ENCODE measurements around the gene SLC35F1.
"Not testable (repeated sequence)": the region's sequence is repeated elsewhere in the genome, so short reads cannot be mapped to it uniquely, and the experiment has no call there.

Gene SLC35F1

GRCh38 chr6:118017301-118017848 lies 110.3 kb downstream of the SLC35F1 start:
- TF ChIP-seq PAX5 (IDR thresholded peaks at IDR 0.05; ENCODE audit: insufficient read depth, low read length, severe bottlenecking) (no peak), POU2F2 (IDR thresholded peaks at IDR 0.05; ENCODE audit: low read depth, low read length) (no peak), SPI1 (IDR thresholded peaks at IDR 0.05; ENCODE audit: low read depth, low read length) (no peak), POLR2AphosphoS5 (IDR thresholded peaks at IDR 0.05; ENCODE audit: low read depth, low read length) (no peak), POLR2A (IDR thresholded peaks at IDR 0.05; ENCODE audit: low read depth, low read length) (no peak), TAF1 (IDR thresholded peaks at IDR 0.05; ENCODE audit: low read depth, low read length) (no peak)
- DNase-seq (ENCODE audit: insufficient read length, low spot score) = no peak
- no peak for FAIRE-seq

GRCh38 chr6:118023771-118024170 lies 116.7 kb downstream of the SLC35F1 start:
- FAIRE-seq = no peak
- DNase-seq (ENCODE audit: insufficient read length, low spot score) = no peak

GRCh38 chr6:118029967-118030366 lies 122.9 kb downstream of the SLC35F1 start:
- TF ChIP-seq PAX5 (IDR thresholded peaks at IDR 0.05; ENCODE audit: insufficient read depth, low read length, severe bottlenecking) (no peak), POU2F2 (IDR thresholded peaks at IDR 0.05; ENCODE audit: low read depth, low read length) (no peak), POLR2A (IDR thresholded peaks at IDR 0.05; ENCODE audit: low read depth, low read length) (no peak), POLR2AphosphoS5 (IDR thresholded peaks at IDR 0.05; ENCODE audit: low read depth, low read length) (no peak), SPI1 (IDR thresholded peaks at IDR 0.05; ENCODE audit: low read depth, low read length) (no peak), TAF1 (IDR thresholded peaks at IDR 0.05; ENCODE audit: low read depth, low read length) (no peak)
- FAIRE-seq (no peak), DNase-seq (ENCODE audit: insufficient read length, low spot score) (no peak)

More at GRCh38 chr6:118023771-118024170, 116.7 kb downstream of the SLC35F1 start:
- TF ChIP-seq PAX5 (IDR thresholded peaks at IDR 0.05; ENCODE audit: insufficient read depth, low read length, severe bottlenecking) (no peak), SPI1 (IDR thresholded peaks at IDR 0.05; ENCODE audit: low read depth, low read length) (no peak), POU2F2 (IDR thresholded peaks at IDR 0.05; ENCODE audit: low read depth, low read length) (no peak), POLR2A (IDR thresholded peaks at IDR 0.05; ENCODE audit: low read depth, low read length) (no peak), POLR2AphosphoS5 (IDR thresholded peaks at IDR 0.05; ENCODE audit: low read depth, low read length) (no peak), TAF1 (IDR thresholded peaks at IDR 0.05; ENCODE audit: low read depth, low read length) (no peak)

GRCh38 chr6:118037479-118037878 lies 130.4 kb downstream of the SLC35F1 start:
- not testable (repeated sequence) for DNase-seq (ENCODE audit: insufficient read length, low spot score); FAIRE-seq

GRCh38 chr6:118042855-118043254 lies 135.8 kb downstream of the SLC35F1 start:
- FAIRE-seq (no peak), DNase-seq (ENCODE audit: insufficient read length, low spot score) (no peak)
- no peak for TF ChIP-seq POLR2AphosphoS5 (IDR thresholded peaks at IDR 0.05; ENCODE audit: low read depth, low read length)
- TF ChIP-seq PAX5 (IDR thresholded peaks at IDR 0.05; ENCODE audit: insufficient read depth, low read length, severe bottlenecking) = no peak
- TF ChIP-seq SPI1 (IDR thresholded peaks at IDR 0.05; ENCODE audit: low read depth, low read length) = no peak
- TF ChIP-seq TAF1 (IDR thresholded peaks at IDR 0.05; ENCODE audit: low read depth, low read length) = no peak
- no peak for TF ChIP-seq POLR2A (IDR thresholded peaks at IDR 0.05; ENCODE audit: low read depth, low read length)
- no peak for TF ChIP-seq POU2F2 (IDR thresholded peaks at IDR 0.05; ENCODE audit: low read depth, low read length)

- no peak for DNase-seq (ENCODE audit: insufficient read length, low spot score)
- no peak for TF ChIP-seq POLR2A (IDR thresholded peaks at IDR 0.05; ENCODE audit: low read depth, low read length)
- TF ChIP-seq TAF1 (IDR thresholded peaks at IDR 0.05; ENCODE audit: low read depth, low read length) = no peak
- no peak for TF ChIP-seq PAX5 (IDR thresholded peaks at IDR 0.05; ENCODE audit: insufficient read depth, low read length, severe bottlenecking)
- TF ChIP-seq POLR2AphosphoS5 (IDR thresholded peaks at IDR 0.05; ENCODE audit: low read depth, low read length) = no peak
- no peak for TF ChIP-seq SPI1 (IDR thresholded peaks at IDR 0.05; ENCODE audit: low read depth, low read length)
- no peak for TF ChIP-seq POU2F2 (IDR thresholded peaks at IDR 0.05; ENCODE audit: low read depth, low read length)
- FAIRE-seq = no peak
Measured at GRCh38 chr6:118044275-118044674, 137.2 kb downstream of the SLC35F1 start.

- no peak for TF ChIP-seq SPI1 (IDR thresholded peaks at IDR 0.05; ENCODE audit: low read depth, low read length)
- no peak for FAIRE-seq
- DNase-seq (ENCODE audit: insufficient read length, low spot score) = no peak
Measured at GRCh38 chr6:118054082-118054481, 147.0 kb downstream of the SLC35F1 start.

GRCh38 chr6:118061666-118062065 lies 154.6 kb downstream of the SLC35F1 start:
- TF ChIP-seq PAX5 (IDR thresholded peaks at IDR 0.05; ENCODE audit: insufficient read depth, low read length, severe bottlenecking) = no peak
- no peak for TF ChIP-seq POLR2AphosphoS5 (IDR thresholded peaks at IDR 0.05; ENCODE audit: low read depth, low read length)
- no peak for TF ChIP-seq SPI1 (IDR thresholded peaks at IDR 0.05; ENCODE audit: low read depth, low read length)
- TF ChIP-seq POLR2A (IDR thresholded peaks at IDR 0.05; ENCODE audit: low read depth, low read length) = no peak
- TF ChIP-seq POU2F2 (IDR thresholded peaks at IDR 0.05; ENCODE audit: low read depth, low read length) = no peak
- TF ChIP-seq TAF1 (IDR thresholded peaks at IDR 0.05; ENCODE audit: low read depth, low read length) = no peak
- FAIRE-seq (no peak), DNase-seq (ENCODE audit: insufficient read length, low spot score) (no peak)

- TF ChIP-seq POLR2A (IDR thresholded peaks at IDR 0.05; ENCODE audit: low read depth, low read length) (no peak), POLR2AphosphoS5 (IDR thresholded peaks at IDR 0.05; ENCODE audit: low read depth, low read length) (no peak), SPI1 (IDR thresholded peaks at IDR 0.05; ENCODE audit: low read depth, low read length) (no peak), PAX5 (IDR thresholded peaks at IDR 0.05; ENCODE audit: insufficient read depth, low read length, severe bottlenecking) (no peak), TAF1 (IDR thresholded peaks at IDR 0.05; ENCODE audit: low read depth, low read length) (no peak), POU2F2 (IDR thresholded peaks at IDR 0.05; ENCODE audit: low read depth, low read length) (no peak)
- FAIRE-seq (no peak), DNase-seq (ENCODE audit: insufficient read length, low spot score) (no peak)
Measured at GRCh38 chr6:118080547-118080946, 173.5 kb downstream of the SLC35F1 start.

GRCh38 chr6:118083711-118084110 lies 176.6 kb downstream of the SLC35F1 start:
- DNase-seq (ENCODE audit: insufficient read length, low spot score) = no peak
- no peak for FAIRE-seq
- no peak for TF ChIP-seq SPI1 (IDR thresholded peaks at IDR 0.05; ENCODE audit: low read depth, low read length)
- no peak for TF ChIP-seq PAX5 (IDR thresholded peaks at IDR 0.05; ENCODE audit: insufficient read depth, low read length, severe bottlenecking)
- TF ChIP-seq POLR2A (IDR thresholded peaks at IDR 0.05; ENCODE audit: low read depth, low read length) = no peak
- no peak for TF ChIP-seq POU2F2 (IDR thresholded peaks at IDR 0.05; ENCODE audit: low read depth, low read length)
- no peak for TF ChIP-seq POLR2AphosphoS5 (IDR thresholded peaks at IDR 0.05; ENCODE audit: low read depth, low read length)
- no peak for TF ChIP-seq TAF1 (IDR thresholded peaks at IDR 0.05; ENCODE audit: low read depth, low read length)

All from GM12891 (cell line).